ENCODE measurements around the gene C1QTNF6.

The C1QTNF6 gene

GRCh38 chr22:37228106-37229011, 40.3 kb upstream of the C1QTNF6 start:
- Mint-ChIP-seq H3K27me3 (no peaks in the 10 kb centered on the region), H3K36me3 (ENCODE audit: low read depth) (peaks cover 85% of the 10 kb centered on the region), H3K4me3 (peak overlapping the region; percentile 61), H3K4me1 (ENCODE audit: low read depth) (peaks cover 91% of the 10 kb centered on the region), H3K27ac (peak overlapping the region; percentile 94), H3K9me3 (no peaks in the 10 kb centered on the region)
- intact Hi-C loops (cut with micrococcal nuclease) = loop anchor here (1.0 kb wide), 1 partner anchor 16 kb away; the partner anchor contains the start of gene RAC2

- Mint-ChIP-seq H3K27ac (peak overlapping the region; percentile 50), H3K36me3 (ENCODE audit: low read depth) (peaks cover 74% of the 10 kb centered on the region), H3K4me3 (no peak overlapping the region), H3K4me1 (ENCODE audit: low read depth) (peaks cover 91% of the 10 kb centered on the region), H3K27me3 (no peaks in the 10 kb centered on the region), H3K9me3 (peaks cover 4% of the 10 kb centered on the region)
- intact Hi-C loops (cut with micrococcal nuclease) = no loop called here
Observed at GRCh38 chr22:37226514-37226913, 38.5 kb upstream of the C1QTNF6 start.

- intact Hi-C loops (cut with micrococcal nuclease) = no loop called here
- Mint-ChIP-seq H3K36me3 (ENCODE audit: low read depth) (peaks cover 73% of the 10 kb centered on the region), H3K27ac (peak overlapping the region; percentile 50)
Observed at GRCh38 chr22:37226087-37226486, 38.0 kb upstream of the C1QTNF6 start.

GRCh38 chr22:37225481-37225880, 37.4 kb upstream of the C1QTNF6 start:
- Mint-ChIP-seq H3K36me3 (ENCODE audit: low read depth) (peaks cover 67% of the 10 kb centered on the region), H3K4me1 (ENCODE audit: low read depth) (peaks cover 91% of the 10 kb centered on the region)

More at GRCh38 chr22:37226087-37226486, 38.0 kb upstream of the C1QTNF6 start:
- no peaks in the 10 kb centered on the region for H3K27me3 Mint-ChIP-seq
- peaks cover 8% of the 10 kb centered on the region for H3K9me3 Mint-ChIP-seq
- peaks cover 91% of the 10 kb centered on the region for H3K4me1 Mint-ChIP-seq (ENCODE audit: low read depth)
- H3K4me3 Mint-ChIP-seq = no peak overlapping the region

GRCh38 chr22:37224757-37225420, 36.8 kb upstream of the C1QTNF6 start:
- Mint-ChIP-seq H3K36me3 (ENCODE audit: low read depth) (peaks cover 65% of the 10 kb centered on the region), H3K4me1 (ENCODE audit: low read depth) (peaks cover 86% of the 10 kb centered on the region), H3K9me3 (peaks cover 9% of the 10 kb centered on the region), H3K27me3 (no peaks in the 10 kb centered on the region), H3K27ac (peak overlapping the region; percentile 36), H3K4me3 (no peak overlapping the region)
- intact Hi-C loops (cut with micrococcal nuclease) = no loop called here

More at GRCh38 chr22:37225481-37225880, 37.4 kb upstream of the C1QTNF6 start:
- no peak overlapping the region for H3K4me3 Mint-ChIP-seq
- intact Hi-C loops (cut with micrococcal nuclease) = no loop called here
- H3K9me3 Mint-ChIP-seq = peaks cover 9% of the 10 kb centered on the region
- no peaks in the 10 kb centered on the region for H3K27me3 Mint-ChIP-seq
- H3K27ac Mint-ChIP-seq = peak overlapping the region; percentile 33

- H3K27me3 Mint-ChIP-seq = peaks cover 4% of the 10 kb centered on the region
- peak overlapping the region; percentile 36 for H3K27ac Mint-ChIP-seq
- peaks cover 9% of the 10 kb centered on the region for H3K9me3 Mint-ChIP-seq
- no peak overlapping the region for H3K4me3 Mint-ChIP-seq
- H3K36me3 Mint-ChIP-seq (ENCODE audit: low read depth) = peaks cover 59% of the 10 kb centered on the region
- peaks cover 80% of the 10 kb centered on the region for H3K4me1 Mint-ChIP-seq (ENCODE audit: low read depth)
- intact Hi-C loops (cut with micrococcal nuclease) = no loop called here
Observed at GRCh38 chr22:37223965-37224551, 36.0 kb upstream of the C1QTNF6 start.

GRCh38 chr22:37222440-37222971, 34.5 kb upstream of the C1QTNF6 start:
- Mint-ChIP-seq H3K27ac (peak overlapping the region; percentile 36), H3K36me3 (ENCODE audit: low read depth) (peaks cover 46% of the 10 kb centered on the region), H3K9me3 (peaks cover 9% of the 10 kb centered on the region), H3K4me1 (ENCODE audit: low read depth) (peaks cover 70% of the 10 kb centered on the region), H3K4me3 (no peak overlapping the region), H3K27me3 (peaks cover 14% of the 10 kb centered on the region)
- intact Hi-C loops (cut with micrococcal nuclease) = no loop called here

- H3K4me1 Mint-ChIP-seq (ENCODE audit: low read depth) = peaks cover 69% of the 10 kb centered on the region
- peak overlapping the region; percentile 28 for H3K27ac Mint-ChIP-seq
- peaks cover 14% of the 10 kb centered on the region for H3K27me3 Mint-ChIP-seq
- intact Hi-C loops (cut with micrococcal nuclease) = no loop called here
- peaks cover 44% of the 10 kb centered on the region for H3K36me3 Mint-ChIP-seq (ENCODE audit: low read depth)
- no peak overlapping the region for H3K4me3 Mint-ChIP-seq
- peaks cover 9% of the 10 kb centered on the region for H3K9me3 Mint-ChIP-seq
Observed at GRCh38 chr22:37221424-37222333, 33.6 kb upstream of the C1QTNF6 start.

- peak overlapping the region; percentile 28 for H3K27ac Mint-ChIP-seq
- intact Hi-C loops (cut with micrococcal nuclease) = no loop called here
- H3K27me3 Mint-ChIP-seq = peaks cover 14% of the 10 kb centered on the region
- H3K4me1 Mint-ChIP-seq (ENCODE audit: low read depth) = peaks cover 58% of the 10 kb centered on the region
- peaks cover 9% of the 10 kb centered on the region for H3K9me3 Mint-ChIP-seq
- H3K36me3 Mint-ChIP-seq (ENCODE audit: low read depth) = peaks cover 33% of the 10 kb centered on the region
- H3K4me3 Mint-ChIP-seq = no peak overlapping the region
Observed at GRCh38 chr22:37220543-37220981, 32.5 kb upstream of the C1QTNF6 start.

- Mint-ChIP-seq H3K27ac (no peak overlapping the region), H3K36me3 (ENCODE audit: low read depth) (peaks cover 22% of the 10 kb centered on the region), H3K27me3 (peaks cover 14% of the 10 kb centered on the region), H3K4me3 (no peak overlapping the region), H3K4me1 (ENCODE audit: low read depth) (peaks cover 48% of the 10 kb centered on the region), H3K9me3 (peaks cover 9% of the 10 kb centered on the region)
- intact Hi-C loops (cut with micrococcal nuclease) = no loop called here
Observed at GRCh38 chr22:37219533-37219932, 31.5 kb upstream of the C1QTNF6 start.

- peaks cover 16% of the 10 kb centered on the region for H3K36me3 Mint-ChIP-seq (ENCODE audit: low read depth)
- H3K4me3 Mint-ChIP-seq = no peak overlapping the region
- no peak overlapping the region for H3K27ac Mint-ChIP-seq
- intact Hi-C loops (cut with micrococcal nuclease) = no loop called here
- H3K27me3 Mint-ChIP-seq = peaks cover 16% of the 10 kb centered on the region
- H3K9me3 Mint-ChIP-seq = peaks cover 9% of the 10 kb centered on the region
- peaks cover 41% of the 10 kb centered on the region for H3K4me1 Mint-ChIP-seq (ENCODE audit: low read depth)
Observed at GRCh38 chr22:37218771-37219411, 30.8 kb upstream of the C1QTNF6 start.

- H3K27ac Mint-ChIP-seq = no peak overlapping the region
- H3K4me3 Mint-ChIP-seq = no peak overlapping the region
- peaks cover 21% of the 10 kb centered on the region for H3K27me3 Mint-ChIP-seq
- H3K36me3 Mint-ChIP-seq (ENCODE audit: low read depth) = peaks cover 11% of the 10 kb centered on the region
- intact Hi-C loops (cut with micrococcal nuclease) = no loop called here
- peaks cover 36% of the 10 kb centered on the region for H3K4me1 Mint-ChIP-seq (ENCODE audit: low read depth)
- H3K9me3 Mint-ChIP-seq = peaks cover 9% of the 10 kb centered on the region
Observed at GRCh38 chr22:37218399-37218770, 30.3 kb upstream of the C1QTNF6 start.
